HepG2 (cell line): ENCODE measurements around the gene HELZ. TPM values are rescaled to one million over a fixed set of nuclear protein-coding genes. Genes with fewer than 3 reads are reported as not detected.
"Not testable (repeated sequence)": the region's sequence is repeated elsewhere in the genome, so short reads cannot be mapped to it uniquely, and the experiment has no call there.

Source experiments
- ATAC-seq: fragments of 200-7000 bp; cut with Tn5 transposase; 3 replicates; pipeline ENCODE4 v1.9.1; 2020; ENCODE audit warnings: mild to moderate bottlenecking, moderate library complexity
- BruUV-seq: library from RNA; stranded (reverse); fragments of 400-500 nt; replicated peaks from 2 replicates; lab custom pipeline; 2021; lab: Mats Ljungman, UMichigan
- CTCF ChIA-PET: fragments of 300-600 bp; formaldehyde crosslinking; extraction: SDS; loops from one replicate; lab custom pipeline; 2021; ENCODE audit warnings: low total read pairs, inconsistent platforms, low intra/inter-chr PET ratio; lab: Yijun Ruan, JAX
- POLR2A ChIA-PET: fragments of 350-600 bp; sonication (Branson Sonifier 250); formaldehyde crosslinking; loops from one replicate; lab custom pipeline; 2020; ENCODE audit warnings: antibody characterized with exemption, inconsistent platforms; lab: Yijun Ruan, JAX
- DNase-seq: peaks from one replicate; pipeline ENCODE4 v3.0.0-alpha.2; 2015; ENCODE audit warnings: low spot score
- FAIRE-seq: peaks from 3 replicates; lab custom pipeline; 2011; peaks lifted over from hg19 to GRCh38; lab: Jason Lieb, UNC
- H2AFZ ChIP-seq: one replicate; pipeline ENCODE4 v1.6.1; 2011; ENCODE audit warnings: low read length, inconsistent platforms
- H3K27ac ChIP-seq: fragments of 300-600 bp; 3 replicates; pipeline ENCODE4 v1.8.0; 2011; ENCODE audit warnings: mixed run types, mild to moderate bottlenecking, mixed read lengths, low read length, inconsistent platforms; ENCODE audit not compliant: insufficient read depth; ENCODE audit errors: extremely low read length
- H3K27me3 ChIP-seq, 2 experiments: fragments of 200-600 bp in 1 of 2; 2 replicates in 1 of 2; 3 replicates in 1 of 2; pipeline versions ENCODE4 v1.6.0 to v1.8.0; 2011; ENCODE audit warnings: low read length in 2 of 2, mild to moderate bottlenecking in 2 of 2, moderate library complexity in 2 of 2, inconsistent platforms in 1 of 2; ENCODE audit not compliant: insufficient read depth in 2 of 2, control insufficient read depth in 1 of 2
- H3K36me3 ChIP-seq, 2 experiments: fragments of 200-600 bp in 1 of 2; replicated peaks in 1 of 2; 2 replicates in 1 of 2; 3 replicates in 1 of 2; pipeline versions ENCODE4 v1.5.1 to v1.8.0; 2011; ENCODE audit warnings: low read length in 2 of 2, inconsistent platforms in 1 of 2; ENCODE audit not compliant: insufficient read depth in 2 of 2, control insufficient read depth in 1 of 2
- H3K4me1 ChIP-seq: 2 replicates; pipeline ENCODE4 v1.5.1; 2012; ENCODE audit warnings: low read length, inconsistent platforms; ENCODE audit not compliant: insufficient read depth
- H3K4me2 ChIP-seq: 2 replicates; pipeline ENCODE4 v1.6.0; 2011; ENCODE audit warnings: low read depth, low read length, inconsistent platforms
- H3K4me3 ChIP-seq, 3 experiments: fragments of 200-600 bp in 1 of 3; sonication (generic), shearing (Covaris generic) in 1 of 3; replicated peaks in 1 of 3; 2 replicates each; pipeline ENCODE4 v1.5.1; 2011 to 2016; ENCODE audit warnings: low read length in 3 of 3, inconsistent platforms in 2 of 3, low read depth in 2 of 3, mild to moderate bottlenecking in 2 of 3, control low read depth in 1 of 3, mixed read lengths in 1 of 3; ENCODE audit not compliant: insufficient read depth in 1 of 3
- H3K79me2 ChIP-seq: one replicate; pipeline ENCODE4 v1.6.1; 2011; ENCODE audit warnings: low read length, inconsistent platforms; ENCODE audit not compliant: insufficient read depth
- H3K9ac ChIP-seq: 2 replicates; pipeline ENCODE4 v1.6.0; 2011; ENCODE audit warnings: mild to moderate bottlenecking, low read depth, low read length, inconsistent platforms; ENCODE audit not compliant: insufficient read depth
- H3K9me3 ChIP-seq: 2 replicates; pipeline ENCODE4 v1.5.1; 2012; ENCODE audit warnings: mild to moderate bottlenecking, low read length
- H4K20me1 ChIP-seq: 2 replicates; pipeline ENCODE4 v1.6.0; 2011; ENCODE audit warnings: inconsistent platforms, mild to moderate bottlenecking, low read length, moderate library complexity; ENCODE audit not compliant: insufficient read depth
- HMGXB4 ChIP-seq, 2 experiments: sonication (generic) in 1 of 2; formaldehyde crosslinking in 1 of 2; IDR thresholded peaks; 2 replicates each; pipeline versions ENCODE4 v1.4.0 to v1.6.1; 2018 to 2020; ENCODE audit warnings: missing genetic modification reagents in 2 of 2, borderline replicate concordance in 1 of 2, low read depth in 1 of 2, mild to moderate bottlenecking in 1 of 2, missing biosample characterization in 1 of 2
- KMT2B ChIP-seq: IDR thresholded peaks from 2 replicates; pipeline ENCODE4 v1.6.1; 2016; ENCODE audit warnings: missing genetic modification reagents, missing compliant biosample characterization
- POLR2G ChIP-seq: fragments of 200-400 bp; formaldehyde crosslinking; IDR thresholded peaks from 2 replicates; pipeline ENCODE4 v1.6.1; 2018; ENCODE audit warnings: mild to moderate bottlenecking, low read depth, low read length, moderate library complexity
- SALL1 ChIP-seq: sonication (generic); formaldehyde crosslinking; IDR thresholded peaks from 2 replicates; pipeline ENCODE4 v1.8.0; 2022; ENCODE audit warnings: mild to moderate bottlenecking, missing genetic modification reagents
- ZNF121 ChIP-seq: sonication (generic); formaldehyde crosslinking; IDR thresholded peaks from 2 replicates; pipeline ENCODE4 v1.5.0; 2020; ENCODE audit warnings: mild to moderate bottlenecking, missing genetic modification reagents
- ZNF569 ChIP-seq: sonication (generic); formaldehyde crosslinking; IDR thresholded peaks from 2 replicates; pipeline ENCODE4 v1.5.0; 2020; ENCODE audit warnings: mild to moderate bottlenecking, missing genetic modification reagents, moderate library complexity, borderline replicate concordance
- ZNF75D ChIP-seq: sonication (generic); formaldehyde crosslinking; IDR thresholded peaks from 2 replicates; pipeline ENCODE4 v1.8.1; 2023; ENCODE audit warnings: missing genetic modification reagents, mild to moderate bottlenecking, borderline replicate concordance
- ZNF761 ChIP-seq: sonication (generic); formaldehyde crosslinking; conservative IDR thresholded peaks from 2 replicates; pipeline ENCODE4 v1.4.0; 2020; ENCODE audit warnings: mild to moderate bottlenecking, missing genetic modification reagents
- ZNF780A ChIP-seq: sonication (generic); formaldehyde crosslinking; IDR thresholded peaks from 2 replicates; pipeline ENCODE4 v1.8.0; 2022; ENCODE audit warnings: mild to moderate bottlenecking, missing genetic modification reagents, moderate library complexity
- WGBS: methylation state at CpG from one replicate; pipeline ENCODE4 v1.1.6; 2017; ENCODE audit warnings: low lambda C conversion rate; 5-methylcytosine and 5-hydroxymethylcytosine counted together
- in situ Hi-C: cut with HindIII; loops from 2 replicates; pipeline ENCODE4 v1.10.0; 2017; ENCODE audit warnings: low pct_unique_long_range_greater_than_20kb; ENCODE audit not compliant: extremely low pct_ligation_motif_present
- intact Hi-C: fragments of 100-400 bp; cut with micrococcal nuclease; formaldehyde crosslinking; loops from one replicate; pipeline ENCODE4 v1.10.0; 2022; ENCODE audit not compliant: unreplicated experiment
- polyA plus RNA-seq, 8 experiments: library from polyadenylated mRNA; depleted of rRNA in 3 of 8; stranded (reverse) in 7 of 8; unstranded in 1 of 8; fragments of >200 nt; fragmentation: Illumina TruSeq in 4 of 8; extraction: Trizol in 4 of 8; gene quantifications; 2 replicates each; pipeline versions ENCODE4 v1.2.1 to v1.2.3, GENCODE V29; 2011 to 2016; ENCODE audit warnings: low read depth in 4 of 8, missing spikeins in 1 of 8, mixed read lengths in 1 of 8; ENCODE audit not compliant: insufficient read depth in 1 of 8
- total RNA-seq, 5 experiments: library from RNA; depleted of rRNA; stranded (reverse); fragments of >200 nt; fragmentation: Illumina TruSeq; extraction: Trizol; gene quantifications; 2 replicates each; pipeline ENCODE4 v1.2.3, GENCODE V29; 2016; ENCODE audit warnings: low read depth in 1 of 5
- TF ChIP-seq, protein P1 (sequence below): IDR thresholded peaks from 2 replicates; pipeline ENCODE4 v1.6.1; 2016
- TF ChIP-seq, protein P2 (sequence below): sonication (generic); formaldehyde crosslinking; IDR thresholded peaks from 2 replicates; pipeline ENCODE4 v1.4.0; 2020; ENCODE audit warnings: missing genetic modification reagents, mild to moderate bottlenecking, borderline replicate concordance
- TF ChIP-seq, protein P3 (sequence below): sonication (generic); formaldehyde crosslinking; IDR thresholded peaks from 2 replicates; pipeline ENCODE4 v1.5.0; 2020; ENCODE audit warnings: mild to moderate bottlenecking, missing genetic modification reagents

The HELZ gene
- total and polyA plus RNA-seq, 2 of the 13 experiments (the other 11 are each of a cell fraction or from before 2014, with no cell fraction given): 35.3 to 52.4 TPM

- TF ChIP-seq, protein P1, sequence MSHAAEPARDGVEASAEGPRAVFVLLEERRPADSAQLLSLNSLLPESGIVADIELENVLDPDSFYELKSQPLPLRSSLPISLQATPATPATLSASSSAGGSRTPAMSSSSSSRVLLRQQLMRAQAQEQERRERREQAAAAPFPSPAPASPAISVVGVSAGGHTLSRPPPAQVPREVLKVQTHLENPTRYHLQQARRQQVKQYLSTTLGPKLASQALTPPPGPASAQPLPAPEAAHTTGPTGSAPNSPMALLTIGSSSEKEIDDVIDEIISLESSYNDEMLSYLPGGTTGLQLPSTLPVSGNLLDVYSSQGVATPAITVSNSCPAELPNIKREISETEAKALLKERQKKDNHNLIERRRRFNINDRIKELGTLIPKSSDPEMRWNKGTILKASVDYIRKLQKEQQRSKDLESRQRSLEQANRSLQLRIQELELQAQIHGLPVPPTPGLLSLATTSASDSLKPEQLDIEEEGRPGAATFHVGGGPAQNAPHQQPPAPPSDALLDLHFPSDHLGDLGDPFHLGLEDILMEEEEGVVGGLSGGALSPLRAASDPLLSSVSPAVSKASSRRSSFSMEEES (CRISPR knock-in tag): no peak
- TF ChIP-seq ZNF75D (no peak), ZNF780A (CRISPR knock-in tag) (no peak), KMT2B (CRISPR knock-in tag) (no peak), ZNF761 (CRISPR knock-in tag) (no peak), ZNF569 (CRISPR knock-in tag) (no peak), POLR2G (no peak), HMGXB4 (CRISPR knock-in tag; IDR thresholded peaks at IDR 0.05; ENCODE audit: borderline replicate concordance in 1 of 2, low read depth in 1 of 2) (peak in 1 of 2 experiments; percentile 41; a peak in 1 of 4 replicates)
- TF ChIP-seq, all 625 proteins: peak for 12
Measured at GRCh38 chr17:67272312-67273047, 27.5 kb upstream of the HELZ start (continued).

GRCh38 chr17:67271187-67271586 lies 26.2 kb upstream of the HELZ start:
- CTCF ChIA-PET: not testable (repeated sequence)

More at GRCh38 chr17:67271187-67271586, 26.2 kb upstream of the HELZ start:
- H3K9me3 ChIP-seq, H3K79me2 ChIP-seq, H3K36me3 ChIP-seq, H3K27me3 ChIP-seq, BruUV-seq, H2AFZ ChIP-seq, FAIRE-seq, H3K4me3 ChIP-seq, H3K4me2 ChIP-seq, H3K27ac ChIP-seq, H4K20me1 ChIP-seq, ATAC-seq, in situ Hi-C loops, DNase-seq, H3K9ac ChIP-seq, POLR2A ChIA-PET: not testable (repeated sequence)
- H3K4me1 ChIP-seq: peaks cover 14% of the 10 kb centered on the region
- intact Hi-C loops: loop anchor here (10.0 kb wide), 1 partner anchor 64 kb away; no protein-coding TSS in a partner anchor
- TF ChIP-seq, protein P2, sequence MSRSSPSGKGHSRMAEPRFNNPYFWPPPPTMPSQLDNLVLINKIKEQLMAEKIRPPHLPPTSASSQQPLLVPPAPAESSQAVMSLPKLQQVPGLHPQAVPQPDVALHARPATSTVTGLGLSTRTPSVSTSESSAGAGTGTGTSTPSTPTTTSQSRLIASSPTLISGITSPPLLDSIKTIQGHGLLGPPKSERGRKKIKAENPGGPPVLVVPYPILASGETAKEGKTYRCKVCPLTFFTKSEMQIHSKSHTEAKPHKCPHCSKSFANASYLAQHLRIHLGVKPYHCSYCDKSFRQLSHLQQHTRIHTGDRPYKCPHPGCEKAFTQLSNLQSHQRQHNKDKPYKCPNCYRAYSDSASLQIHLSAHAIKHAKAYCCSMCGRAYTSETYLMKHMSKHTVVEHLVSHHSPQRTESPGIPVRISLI (CRISPR knock-in tag): peak; percentile 66; the same call in 1 of the 2 replicates
- TF ChIP-seq ZNF121 (peak; percentile 97), SALL1 (CRISPR knock-in tag) (0 out of 2 replicates have a peak, but pooled peaks have one; percentile 12)
- TF ChIP-seq, protein P3, sequence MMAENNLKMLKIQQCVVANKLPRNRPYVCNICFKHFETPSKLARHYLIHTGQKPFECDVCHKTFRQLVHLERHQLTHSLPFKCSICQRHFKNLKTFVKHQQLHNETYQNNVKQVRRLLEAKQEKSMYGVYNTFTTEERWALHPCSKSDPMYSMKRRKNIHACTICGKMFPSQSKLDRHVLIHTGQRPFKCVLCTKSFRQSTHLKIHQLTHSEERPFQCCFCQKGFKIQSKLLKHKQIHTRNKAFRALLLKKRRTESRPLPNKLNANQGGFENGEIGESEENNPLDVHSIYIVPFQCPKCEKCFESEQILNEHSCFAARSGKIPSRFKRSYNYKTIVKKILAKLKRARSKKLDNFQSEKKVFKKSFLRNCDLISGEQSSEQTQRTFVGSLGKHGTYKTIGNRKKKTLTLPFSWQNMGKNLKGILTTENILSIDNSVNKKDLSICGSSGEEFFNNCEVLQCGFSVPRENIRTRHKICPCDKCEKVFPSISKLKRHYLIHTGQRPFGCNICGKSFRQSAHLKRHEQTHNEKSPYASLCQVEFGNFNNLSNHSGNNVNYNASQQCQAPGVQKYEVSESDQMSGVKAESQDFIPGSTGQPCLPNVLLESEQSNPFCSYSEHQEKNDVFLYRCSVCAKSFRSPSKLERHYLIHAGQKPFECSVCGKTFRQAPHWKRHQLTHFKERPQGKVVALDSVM: peak; percentile 80
- 64% methylated on average over 1 of the region's 2 CpGs for WGBS
